ENCODE measurements around the gene COL1A2.

- TF ChIP-seq CTCF (IDR thresholded peaks at IDR 0.05), result peak; percentile 27 to 43
- TF ChIP-seq EP300 (IDR thresholded peaks at IDR 0.05), result no peak
Observed at GRCh38 chr7:94449151-94449725, 54.5 kb downstream of the COL1A2 start.

All from suprapubic skin (tissue), 3 donors.